ENCODE data around the gene MAFG. TPM values are rescaled to one million over a fixed set of nuclear protein-coding genes. Genes with fewer than 3 reads are reported as not detected.

The MAFG gene
- total RNA-seq (8.2 TPM), polyA plus RNA-seq (ENCODE audit: insufficient read depth in 1 of 8, insufficient read length in 8 of 8, low replicate concordance in 1 of 8) (10 to 100 TPM; 11.7 to 18.1 (median 16.7) TPM)
- long read RNA-seq, donor 1, full-length matches to known transcripts: 5 of 5 reads
- long read RNA-seq, donor 1, partial matches to known transcripts: 0 of 5 reads
- long read RNA-seq, donor 1, other reads (novel, unspliced or antisense): 0 of 5 reads
- long read RNA-seq, donor 2: 0 reads
- long read RNA-seq, donor 3, full-length matches to known transcripts: 9 of 9 reads
- long read RNA-seq, donor 3, partial matches to known transcripts: 0 of 9 reads
- long read RNA-seq, donor 3, other reads (novel, unspliced or antisense): 0 of 9 reads
- long read RNA-seq, donor 4, full-length matches to known transcripts: 3 of 3 reads
- long read RNA-seq, donor 4, partial matches to known transcripts: 0 of 3 reads
- long read RNA-seq, donor 4, other reads (novel, unspliced or antisense): 0 of 3 reads
- long read RNA-seq, donor 5, full-length matches to known transcripts: 8 of 8 reads
- long read RNA-seq, donor 5, partial matches to known transcripts: 0 of 8 reads
- long read RNA-seq, donor 5, other reads (novel, unspliced or antisense): 0 of 8 reads
- long read RNA-seq, donor 6, full-length matches to known transcripts: 5 of 5 reads
- long read RNA-seq, donor 6, partial matches to known transcripts: 0 of 5 reads
- long read RNA-seq, donor 6, other reads (novel, unspliced or antisense): 0 of 5 reads
- long read RNA-seq, donor 7, full-length matches to known transcripts: 8 of 8 reads
- long read RNA-seq, donor 7, partial matches to known transcripts: 0 of 8 reads
- long read RNA-seq, donor 7, other reads (novel, unspliced or antisense): 0 of 8 reads
- long read RNA-seq, donor 8, full-length matches to known transcripts: 4 of 4 reads
- long read RNA-seq, donor 8, partial matches to known transcripts: 0 of 4 reads
- long read RNA-seq, donor 8, other reads (novel, unspliced or antisense): 0 of 4 reads
- long read RNA-seq, donor 9, partial matches to known transcripts: 0 of 2 reads
- long read RNA-seq, donor 9, other reads (novel, unspliced or antisense): 0 of 2 reads
- long read RNA-seq, donor 10, full-length matches to known transcripts: 6 of 6 reads
- long read RNA-seq, donor 10, partial matches to known transcripts: 0 of 6 reads
- long read RNA-seq, donor 10, other reads (novel, unspliced or antisense): 0 of 6 reads
- long read RNA-seq, donor 11, full-length matches to known transcripts: 5 of 5 reads
- long read RNA-seq, donor 11, partial matches to known transcripts: 0 of 5 reads
- long read RNA-seq, donor 11, other reads (novel, unspliced or antisense): 0 of 5 reads

DNA sequence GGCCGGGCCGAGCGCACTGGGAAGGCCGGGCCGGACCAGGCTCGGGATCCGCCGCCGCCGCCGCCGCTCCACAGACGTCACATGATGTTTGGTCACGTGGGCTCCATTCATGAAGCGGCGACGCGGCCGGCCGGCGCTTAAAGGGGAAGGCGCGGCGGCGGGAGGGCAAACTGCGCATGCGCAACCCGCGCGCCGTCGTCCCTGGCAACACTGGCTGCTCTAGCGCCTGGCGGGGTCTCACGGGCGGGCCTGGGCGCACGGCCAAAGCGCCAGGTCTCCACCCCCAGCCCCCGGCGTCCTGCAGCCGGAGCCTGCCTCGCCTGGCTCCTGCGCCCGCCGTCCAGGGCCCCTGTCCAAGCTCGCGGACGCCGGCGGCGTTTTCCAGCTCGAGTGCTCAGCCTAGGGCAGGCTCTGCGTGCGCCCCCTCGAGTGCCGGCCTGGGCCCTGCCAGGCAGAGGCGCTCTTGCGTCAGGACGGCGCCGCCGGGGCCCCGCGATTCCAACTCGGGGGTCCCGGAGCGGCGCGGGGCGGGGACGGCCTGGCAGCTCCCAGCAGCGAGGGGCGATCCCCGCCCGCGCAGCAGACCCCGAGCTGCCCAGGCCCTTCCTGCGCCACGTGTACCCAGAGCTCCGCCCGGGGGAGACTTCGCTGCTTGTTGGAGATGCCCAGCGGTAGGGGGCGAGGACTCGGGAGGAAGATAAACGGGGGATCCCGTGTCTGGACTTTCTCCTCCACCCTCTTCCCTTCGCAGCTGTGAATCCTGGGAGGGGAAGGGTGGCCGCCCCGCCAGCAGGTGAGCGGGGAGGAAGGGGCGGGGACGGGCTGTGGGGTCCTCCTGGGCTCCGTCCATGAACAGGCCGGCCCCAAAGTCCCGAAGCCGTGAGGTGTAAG lies at the start of gene MAFG:
Gene MAFG, minus strand, starts transcription at position 83 of the 891 bp plus-strand sequence. CDS start 4,550 bp downstream, outside the sequence.
- Histone ChIP-seq H3K4me1 (ENCODE audit: control insufficient read depth, insufficient read depth, low read length) (peaks cover 71% of the 10 kb centered on the region), H3K4me3 (ENCODE audit: low read length) (peak within 1 kb of the TSS; percentile 76), H3K36me3 (ENCODE audit: control insufficient read depth, insufficient read depth, low read length) (peaks cover 4% of the 10 kb centered on the region), H3K9me3 (replicated peaks; ENCODE audit: control insufficient read depth, low read depth, low read length) (no peaks in the 10 kb centered on the region), H3K27me3 (ENCODE audit: control insufficient read depth, insufficient read depth, low read length) (peaks cover 14% of the 10 kb centered on the region), H3K27ac (ENCODE audit: low read length) (peak within 1 kb of the TSS; percentile 94)
- peak; percentile 99 for DNase-seq
- WGBS (ENCODE audit: insufficient coverage): under 1% methylated on average over 86 of the region's 98 CpGs

DNA sequence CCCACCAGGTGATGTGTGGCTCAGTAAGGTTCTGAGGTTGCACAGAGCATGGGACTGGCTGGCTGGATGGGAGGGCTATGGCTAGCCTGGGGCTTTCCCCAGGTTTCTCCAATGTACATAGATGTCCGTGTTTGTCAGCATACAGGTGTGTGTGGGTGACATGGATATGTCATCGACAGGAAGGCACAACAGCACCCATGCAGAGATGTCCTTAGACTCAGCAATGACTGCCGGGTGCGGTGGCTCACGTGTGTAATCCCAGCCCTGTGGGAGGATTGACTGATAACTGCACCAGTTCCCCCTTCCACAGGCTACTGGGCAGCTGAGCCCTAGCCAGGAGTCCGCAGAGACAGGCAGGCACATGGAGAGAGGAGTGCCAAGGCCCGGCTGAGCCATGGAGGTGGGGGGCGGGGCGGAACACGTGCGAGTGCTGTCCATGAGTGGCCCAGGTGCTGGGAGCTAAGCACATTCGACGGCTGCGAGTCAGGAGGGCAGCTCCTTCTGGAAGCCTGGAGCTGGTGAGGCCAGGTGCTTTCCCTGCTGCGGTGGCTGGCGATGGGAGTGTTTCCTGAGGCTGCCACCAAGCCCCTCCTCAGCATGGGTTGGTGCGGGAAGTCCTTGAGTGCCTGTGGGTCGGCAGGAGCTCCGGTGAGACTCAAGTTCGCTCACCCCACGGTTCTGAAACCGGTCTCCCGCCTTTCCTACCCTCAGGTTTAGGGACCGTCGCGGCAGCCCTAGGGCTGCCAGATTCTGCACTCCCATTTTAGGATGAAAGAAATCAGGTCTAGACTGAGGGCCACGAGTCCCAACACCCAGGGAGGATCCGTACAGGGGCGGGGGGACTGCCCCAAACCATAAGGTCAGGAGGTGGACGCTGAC lies 49.0 kb upstream of the MAFG start:
- Histone ChIP-seq H3K4me3 (ENCODE audit: low read length) (peak overlapping the region; percentile 82), H3K36me3 (ENCODE audit: control insufficient read depth, insufficient read depth, low read length) (peaks cover 18% of the 10 kb centered on the region), H3K9me3 (replicated peaks; ENCODE audit: control insufficient read depth, low read depth, low read length) (peaks cover 3% of the 10 kb centered on the region), H3K4me1 (ENCODE audit: control insufficient read depth, insufficient read depth, low read length) (peaks cover 19% of the 10 kb centered on the region), H3K27me3 (ENCODE audit: control insufficient read depth, insufficient read depth, low read length) (peaks cover 4% of the 10 kb centered on the region), H3K27ac (ENCODE audit: low read length) (peak overlapping the region; percentile 75)
- no peak for DNase-seq
- WGBS (ENCODE audit: insufficient coverage): 16% methylated on average over 20 of the region's 30 CpGs

GRCh38 chr17:81973432-81973831 lies 45.9 kb upstream of the MAFG start:
- H3K27ac ChIP-seq (ENCODE audit: low read length): no peak overlapping the region
- no peak for DNase-seq
- peaks cover 5% of the 10 kb centered on the region for H3K27me3 ChIP-seq (ENCODE audit: control insufficient read depth, insufficient read depth, low read length)
- H3K4me1 ChIP-seq (ENCODE audit: control insufficient read depth, insufficient read depth, low read length): peaks cover 24% of the 10 kb centered on the region
- no peaks in the 10 kb centered on the region for H3K36me3 ChIP-seq (ENCODE audit: control insufficient read depth, insufficient read depth, low read length)
- H3K9me3 ChIP-seq (replicated peaks; ENCODE audit: control insufficient read depth, low read depth, low read length): peaks cover 3% of the 10 kb centered on the region
- H3K4me3 ChIP-seq (ENCODE audit: low read length): no peak overlapping the region

- Histone ChIP-seq H3K9me3 (replicated peaks; ENCODE audit: control insufficient read depth, low read depth, low read length) (peaks cover 3% of the 10 kb centered on the region), H3K4me3 (ENCODE audit: low read length) (no peak overlapping the region), H3K27ac (ENCODE audit: low read length) (no peak overlapping the region), H3K36me3 (ENCODE audit: control insufficient read depth, insufficient read depth, low read length) (no peaks in the 10 kb centered on the region), H3K27me3 (ENCODE audit: control insufficient read depth, insufficient read depth, low read length) (peaks cover 26% of the 10 kb centered on the region), H3K4me1 (ENCODE audit: control insufficient read depth, insufficient read depth, low read length) (peaks cover 41% of the 10 kb centered on the region)
- no peak for DNase-seq
- WGBS (ENCODE audit: insufficient coverage): 84% methylated on average over 6 of the region's 12 CpGs
Observed at GRCh38 chr17:81968850-81969812, 41.6 kb upstream of the MAFG start.

DNA sequence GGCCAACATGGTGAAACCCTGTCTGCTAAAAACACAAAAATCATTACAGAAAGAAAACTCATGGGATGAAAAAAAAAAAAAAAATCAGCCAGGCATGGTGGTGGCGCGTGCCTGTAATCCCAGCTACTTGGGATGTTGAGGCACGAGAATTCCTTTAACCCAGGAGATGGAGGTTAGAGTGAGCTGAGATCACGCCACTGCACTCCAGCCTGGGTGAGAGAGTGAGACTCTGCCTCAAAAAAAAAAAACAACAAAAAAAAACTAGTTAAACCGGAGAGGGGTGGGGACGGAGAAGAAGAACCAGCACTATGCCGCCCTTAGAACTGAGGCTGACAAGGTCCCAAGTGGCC lies 40.8 kb upstream of the MAFG start:
- H3K36me3 ChIP-seq (ENCODE audit: control insufficient read depth, insufficient read depth, low read length): no peaks in the 10 kb centered on the region
- H3K27ac ChIP-seq (ENCODE audit: low read length): peak overlapping the region; percentile 65
- H3K4me3 ChIP-seq (ENCODE audit: low read length): no peak overlapping the region
- 67% methylated on average over 5 of the region's 7 CpGs for WGBS (ENCODE audit: insufficient coverage)
- H3K9me3 ChIP-seq (replicated peaks; ENCODE audit: control insufficient read depth, low read depth, low read length): peaks cover 1% of the 10 kb centered on the region
- peaks cover 34% of the 10 kb centered on the region for H3K27me3 ChIP-seq (ENCODE audit: control insufficient read depth, insufficient read depth, low read length)
- DNase-seq: no peak
- H3K4me1 ChIP-seq (ENCODE audit: control insufficient read depth, insufficient read depth, low read length): peaks cover 48% of the 10 kb centered on the region

GRCh38 chr17:81967533-81968395 lies 40.2 kb upstream of the MAFG start:
- Histone ChIP-seq H3K27ac (ENCODE audit: low read length) (peak overlapping the region; percentile 65), H3K9me3 (replicated peaks; ENCODE audit: control insufficient read depth, low read depth, low read length) (no peaks in the 10 kb centered on the region), H3K4me1 (ENCODE audit: control insufficient read depth, insufficient read depth, low read length) (peaks cover 54% of the 10 kb centered on the region), H3K27me3 (ENCODE audit: control insufficient read depth, insufficient read depth, low read length) (peaks cover 40% of the 10 kb centered on the region), H3K4me3 (ENCODE audit: low read length) (no peak overlapping the region), H3K36me3 (ENCODE audit: control insufficient read depth, insufficient read depth, low read length) (no peaks in the 10 kb centered on the region)
- peak; percentile 93 for DNase-seq
- 5% methylated on average over 32 of the region's 36 CpGs for WGBS (ENCODE audit: insufficient coverage)

- WGBS (ENCODE audit: insufficient coverage): 6% methylated on average over 2 of the region's 5 CpGs
- no peak overlapping the region for H3K4me3 ChIP-seq (ENCODE audit: low read length)
- no peaks in the 10 kb centered on the region for H3K9me3 ChIP-seq (replicated peaks; ENCODE audit: control insufficient read depth, low read depth, low read length)
- H3K36me3 ChIP-seq (ENCODE audit: control insufficient read depth, insufficient read depth, low read length): no peaks in the 10 kb centered on the region
- DNase-seq: no peak
- peaks cover 46% of the 10 kb centered on the region for H3K27me3 ChIP-seq (ENCODE audit: control insufficient read depth, insufficient read depth, low read length)
- H3K27ac ChIP-seq (ENCODE audit: low read length): peak overlapping the region; percentile 43
- peaks cover 60% of the 10 kb centered on the region for H3K4me1 ChIP-seq (ENCODE audit: control insufficient read depth, insufficient read depth, low read length)
Observed at GRCh38 chr17:81967244-81967532, 39.7 kb upstream of the MAFG start.
